ENCODE measurements around the gene PPP1R36. TPM values are rescaled to one million over a fixed set of nuclear protein-coding genes. Genes with fewer than 3 reads are reported as not detected.

The PPP1R36 gene
- total and polyA plus RNA-seq, 2 of the 8 experiments (the other 6 are each of a cell fraction or from before 2014, with no cell fraction given): 0.39 to 0.93 TPM

- Histone ChIP-seq H2BK5ac (ENCODE audit: low read depth, low read length) (no peak overlapping the region), H3K23ac (ENCODE audit: insufficient read length) (no peak overlapping the region), H3K27me3 (replicated peaks in 1 of 4; ENCODE audit: control insufficient read depth in 3 of 4, extremely low read depth in 1 of 4, insufficient read depth in 3 of 4, low read length in 3 of 4) (no peaks in the 10 kb centered on the region), H3K4ac (replicated peaks; ENCODE audit: insufficient read length, low read depth, low read length) (no peak overlapping the region), H2BK120ac (replicated peaks; ENCODE audit: low read depth, low read length) (no peak overlapping the region), H3K9ac (replicated peaks in 1 of 4; ENCODE audit: extremely low read depth in 1 of 4, low read depth in 3 of 4, low read length in 3 of 4) (no peak overlapping the region), H3K18ac (ENCODE audit: extremely low read depth, low read length) (no peak overlapping the region), H2AFZ (ENCODE audit: low read length) (no peak overlapping the region), H3K79me1 (ENCODE audit: low read depth, low read length) (no peaks in the 10 kb centered on the region), H4K20me1 (replicated peaks in 1 of 2; ENCODE audit: control insufficient read depth in 1 of 2, insufficient read depth in 2 of 2, low read length in 2 of 2) (no peaks in the 10 kb centered on the region), H3K27ac (ENCODE audit: low read depth, low read length) (no peak overlapping the region), H3K36me3 (ENCODE audit: control insufficient read depth in 2 of 4, insufficient read depth in 4 of 4, low read length in 3 of 4) (no peaks in the 10 kb centered on the region), H3K4me3 (ENCODE audit: extremely low read depth in 1 of 4, insufficient read depth in 2 of 4, low read depth in 3 of 4, low read length in 4 of 4) (no peak overlapping the region), H3K79me2 (ENCODE audit: control insufficient read depth in 1 of 2, insufficient read depth in 2 of 2, low read length in 2 of 2) (no peaks in the 10 kb centered on the region), H2BK12ac (ENCODE audit: low read depth, low read length) (no peak overlapping the region), H3K23me2 (ENCODE audit: low read depth, low read length) (no peaks in the 10 kb centered on the region), H3K56ac (replicated peaks; ENCODE audit: insufficient read length, low read depth, low read length) (no peak overlapping the region), H3K4me2 (ENCODE audit: insufficient read depth in 1 of 2, low read depth in 2 of 2, low read length in 2 of 2) (no peak overlapping the region), H3K9me3 (ENCODE audit: insufficient read depth in 2 of 2, low read depth in 1 of 2, low read length in 1 of 2) (no peaks in the 10 kb centered on the region), H4K5ac (ENCODE audit: insufficient read length, low read depth, low read length) (no peak overlapping the region), H3K4me1 (replicated peaks in 1 of 4; ENCODE audit: control insufficient read depth in 3 of 4, insufficient read depth in 4 of 4, low read length in 3 of 4) (peaks cover 0 to 4% (median 0%) of the 10 kb centered on the region in 4 experiments; a peak in 1 of 7 replicates), H2BK20ac (ENCODE audit: low read length) (no peak overlapping the region), H2AK5ac (ENCODE audit: low read depth, low read length) (no peak overlapping the region), H3K14ac (ENCODE audit: insufficient read length) (no peak overlapping the region), H2BK15ac (ENCODE audit: low read length) (no peak overlapping the region), H4K91ac (replicated peaks; ENCODE audit: insufficient read length, low read length) (no peak overlapping the region), H4K8ac (ENCODE audit: extremely low read depth, insufficient read depth, low read length) (no peak overlapping the region)
- WGBS, 2 experiments (ENCODE audit: extremely low coverage in 1 of 2, insufficient coverage in 1 of 2, insufficient read length in 1 of 2, insufficient replicate concordance in 2 of 2, low coverage in 1 of 2, low lambda C conversion rate in 2 of 2, missing lambda C conversion rate in 1 of 2): 90% methylated on average over 1 of the region's 1 CpG; no CpG with 5 or more reads in 1 of the 2 experiments
- CTCF ChIA-PET (ENCODE audit: partially characterized antibody): interaction anchor here (0.7 to 7.0 kb wide), 3 partner anchors 9 to 15 kb away, joined by 3 to 60 read pairs (median 4); no protein-coding TSS in a partner anchor
- POLR2A ChIA-PET (ENCODE audit: partially characterized antibody): no interaction called here
- no peak for TF ChIP-seq TCF12 (IDR thresholded peaks at IDR 0.05; ENCODE audit: low read depth, low read length)
- TF ChIP-seq MAFK (IDR thresholded peaks at IDR 0.05; ENCODE audit: low read depth, low read length): no peak
- no peak for TF ChIP-seq SRF (IDR thresholded peaks at IDR 0.05; ENCODE audit: low read depth, low read length)
- no peak for TF ChIP-seq CBX5 (IDR thresholded peaks at IDR 0.05; ENCODE audit: low read depth, low read length)
- no peak for TF ChIP-seq POLR2A (IDR thresholded peaks at IDR 0.05; ENCODE audit: control extremely low read depth in 1 of 2, low read depth in 2 of 2, low read length in 2 of 2)
- DNase-seq (ENCODE audit: low read depth in 1 of 2, low spot score in 2 of 2): no peak
- FAIRE-seq: no peak
These were observed 71.1 kb downstream of the PPP1R36 start for GRCh38 chr14:64620910-64621309.
